Upper lobe of right lung (tissue), 1 donor: ENCODE results near the gene RBM48. TPM values are rescaled to one million over a fixed set of nuclear protein-coding genes. Genes with fewer than 3 reads are reported as not detected.

Experiments used
- ATAC-seq: fragments of 200-7000 bp; cut with Tn5 transposase; one replicate; pipeline ENCODE4 v1.9.1; 2020; ENCODE audit warnings: mild to moderate bottlenecking, moderate library complexity
- DNase-seq: peaks from one replicate; pipeline ENCODE4 v3.0.0-alpha.2; 2020
- H3K27ac ChIP-seq: fragments of 200-600 bp; one replicate; pipeline ENCODE4 v1.8.0; 2022
- H3K27me3 ChIP-seq: fragments of 200-600 bp; one replicate; pipeline ENCODE4 v1.8.0; 2022; ENCODE audit warnings: mild to moderate bottlenecking
- H3K36me3 ChIP-seq: fragments of 200-600 bp; one replicate; pipeline ENCODE4 v1.8.0; 2022
- H3K4me1 ChIP-seq: fragments of 200-600 bp; one replicate; pipeline ENCODE4 v1.8.0; 2022
- H3K4me3 ChIP-seq: fragments of 200-600 bp; one replicate; pipeline ENCODE4 v1.8.0; 2022; ENCODE audit warnings: mild to moderate bottlenecking
- H3K9me3 ChIP-seq: fragments of 200-600 bp; one replicate; pipeline ENCODE4 v1.8.0; 2022
- intact Hi-C: fragments of 100-400 bp; cut with DNase I; formaldehyde crosslinking; loops from one replicate; pipeline ENCODE4 v1.11.0; 2022
- total RNA-seq: library from RNA; stranded (reverse); fragmentation: NEBNext Ultra II Directional; extraction: Animal tissue kit (Norgen Biotek cat#: 25700); gene quantifications from one replicate; pipeline ENCODE4 v1.2.1, GENCODE V29; 2021
- TF ChIP-seq, protein P1 (sequence below): fragments of 200-600 bp; IDR thresholded peaks from one replicate; pipeline ENCODE4 v1.8.0; 2022; ENCODE audit warnings: antibody characterized with exemption
- donor health status: DM: no; HTN: yes; CAD: no; lungs with severe emphysema.

RBM48 gene
- total RNA-seq, 1 donor from 2014 or later = 13.2 TPM

DNA sequence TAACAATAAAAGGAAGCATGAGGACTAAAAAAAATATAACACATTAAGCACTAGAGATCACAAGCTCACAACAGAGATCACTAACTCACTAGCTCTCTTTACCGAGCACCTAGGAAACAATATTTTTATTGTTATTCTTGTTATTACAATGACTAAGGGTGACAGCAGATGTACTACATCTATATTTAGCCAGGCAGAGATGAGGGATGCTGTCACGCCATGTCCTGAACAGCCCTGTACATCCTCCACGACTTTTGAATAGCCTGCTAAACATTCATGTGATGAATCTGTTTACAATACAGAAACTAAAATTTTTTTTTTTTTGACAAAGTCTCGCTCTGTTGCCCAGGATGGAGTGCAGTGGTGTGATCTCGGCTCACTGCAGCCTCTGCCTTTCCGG lies 38.9 kb downstream of the RBM48 start:
- no peak overlapping the region for H3K27ac ChIP-seq
- peaks cover 95% of the 10 kb centered on the region for H3K36me3 ChIP-seq
- H3K27me3 ChIP-seq = no peaks in the 10 kb centered on the region
- no peak for ATAC-seq
- H3K4me3 ChIP-seq = no peak overlapping the region
- intact Hi-C loops = no loop called here
- H3K4me1 ChIP-seq = no peaks in the 10 kb centered on the region
- no peak for DNase-seq
- H3K9me3 ChIP-seq = no peaks in the 10 kb centered on the region
- TF ChIP-seq, protein P1, sequence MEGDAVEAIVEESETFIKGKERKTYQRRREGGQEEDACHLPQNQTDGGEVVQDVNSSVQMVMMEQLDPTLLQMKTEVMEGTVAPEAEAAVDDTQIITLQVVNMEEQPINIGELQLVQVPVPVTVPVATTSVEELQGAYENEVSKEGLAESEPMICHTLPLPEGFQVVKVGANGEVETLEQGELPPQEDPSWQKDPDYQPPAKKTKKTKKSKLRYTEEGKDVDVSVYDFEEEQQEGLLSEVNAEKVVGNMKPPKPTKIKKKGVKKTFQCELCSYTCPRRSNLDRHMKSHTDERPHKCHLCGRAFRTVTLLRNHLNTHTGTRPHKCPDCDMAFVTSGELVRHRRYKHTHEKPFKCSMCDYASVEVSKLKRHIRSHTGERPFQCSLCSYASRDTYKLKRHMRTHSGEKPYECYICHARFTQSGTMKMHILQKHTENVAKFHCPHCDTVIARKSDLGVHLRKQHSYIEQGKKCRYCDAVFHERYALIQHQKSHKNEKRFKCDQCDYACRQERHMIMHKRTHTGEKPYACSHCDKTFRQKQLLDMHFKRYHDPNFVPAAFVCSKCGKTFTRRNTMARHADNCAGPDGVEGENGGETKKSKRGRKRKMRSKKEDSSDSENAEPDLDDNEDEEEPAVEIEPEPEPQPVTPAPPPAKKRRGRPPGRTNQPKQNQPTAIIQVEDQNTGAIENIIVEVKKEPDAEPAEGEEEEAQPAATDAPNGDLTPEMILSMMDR = no peak

GRCh38 chr7:92569137-92569536 lies 40.5 kb downstream of the RBM48 start:
- TF ChIP-seq, protein P1 = no peak
- Histone ChIP-seq H3K27ac (no peak overlapping the region), H3K36me3 (peaks cover 94% of the 10 kb centered on the region), H3K4me3 (no peak overlapping the region), H3K9me3 (no peaks in the 10 kb centered on the region), H3K4me1 (no peaks in the 10 kb centered on the region), H3K27me3 (no peaks in the 10 kb centered on the region)
- no peak for ATAC-seq
- no peak for DNase-seq
- intact Hi-C loops = no loop called here

GRCh38 chr7:92576296-92576695 lies 47.7 kb downstream of the RBM48 start:
- TF ChIP-seq, protein P1 = no peak
- no peak for DNase-seq
- ATAC-seq = no peak
- Histone ChIP-seq H3K4me3 (no peak overlapping the region), H3K36me3 (peaks cover 94% of the 10 kb centered on the region), H3K9me3 (no peaks in the 10 kb centered on the region), H3K27ac (no peak overlapping the region), H3K4me1 (no peaks in the 10 kb centered on the region), H3K27me3 (no peaks in the 10 kb centered on the region)
- intact Hi-C loops = no loop called here

DNA sequence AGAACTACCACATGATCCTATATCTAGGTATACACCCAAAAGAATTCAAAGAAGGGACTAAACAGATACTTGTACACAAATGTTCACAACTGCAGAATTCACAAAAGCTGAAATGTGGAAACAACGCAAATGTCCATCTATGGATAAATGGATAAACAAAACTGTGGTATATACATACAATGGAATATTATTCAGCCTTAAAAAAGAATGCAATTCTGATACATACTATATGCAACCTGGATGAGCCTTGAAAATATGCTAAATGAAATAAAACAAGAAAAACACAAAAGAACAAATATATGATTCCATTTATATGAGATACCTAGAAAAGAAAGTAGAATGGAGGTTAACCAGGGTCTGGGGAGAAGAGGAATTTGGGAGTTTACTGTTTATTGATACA lies 54.4 kb downstream of the RBM48 start:
- peaks cover 5% of the 10 kb centered on the region for H3K4me1 ChIP-seq

DNA sequence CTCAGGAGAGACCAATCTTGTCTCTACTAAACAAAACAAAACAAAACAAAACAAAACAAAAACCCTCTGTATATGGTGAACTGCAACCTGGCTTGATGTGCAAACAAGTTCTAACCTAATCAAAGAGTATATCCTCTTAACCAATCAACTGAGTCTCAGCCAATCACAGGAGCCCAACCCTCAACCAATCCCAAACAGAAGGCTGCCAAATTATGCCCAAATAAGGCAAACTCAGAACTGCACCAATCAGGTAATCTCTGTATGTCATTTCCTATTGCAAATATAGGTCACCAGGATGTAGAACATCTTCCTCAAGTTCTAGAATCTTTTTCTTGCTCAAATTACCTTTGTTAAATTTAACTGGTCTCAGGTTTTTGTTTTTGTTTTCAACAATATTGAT lies 56.4 kb downstream of the RBM48 start:
- Histone ChIP-seq H3K36me3 (peaks cover 12% of the 10 kb centered on the region), H3K9me3 (no peaks in the 10 kb centered on the region), H3K27ac (no peak overlapping the region), H3K4me3 (no peak overlapping the region), H3K27me3 (no peaks in the 10 kb centered on the region), H3K4me1 (peaks cover 18% of the 10 kb centered on the region)
- ATAC-seq (no peak), DNase-seq (no peak)
- TF ChIP-seq, protein P1 = no peak
- intact Hi-C loops = no loop called here

More for the DNA sequence above, 54.4 kb downstream of the RBM48 start:
- TF ChIP-seq, protein P1 = no peak
- no peaks in the 10 kb centered on the region for H3K27me3 ChIP-seq
- no peak overlapping the region for H3K27ac ChIP-seq
- H3K4me3 ChIP-seq = no peak overlapping the region
- peaks cover 32% of the 10 kb centered on the region for H3K36me3 ChIP-seq
- ATAC-seq (no peak), DNase-seq (no peak)
- no peaks in the 10 kb centered on the region for H3K9me3 ChIP-seq
- intact Hi-C loops = no loop called here

GRCh38 chr7:92586403-92586802 lies 57.8 kb downstream of the RBM48 start:
- intact Hi-C loops = no loop called here
- Histone ChIP-seq H3K9me3 (no peaks in the 10 kb centered on the region), H3K27me3 (no peaks in the 10 kb centered on the region), H3K27ac (no peak overlapping the region), H3K4me1 (peaks cover 25% of the 10 kb centered on the region), H3K4me3 (no peak overlapping the region), H3K36me3 (no peaks in the 10 kb centered on the region)
- DNase-seq = no peak
- ATAC-seq = no peak
- TF ChIP-seq, protein P1 = no peak
